HL-60/S4 (cell line): ENCODE results near the gene CANX.

Experiments
- in situ Hi-C: fragments of 300-500 bp; cut with MboI; formaldehyde crosslinking; loops from 2 replicates; pipeline ENCODE4 v1.14.3; 2022; ENCODE audit warnings: low sequenced_read_pairs

The CANX gene

GRCh38 chr5:179749857-179750508 is 51.2 kb downstream of the CANX start:
- in situ Hi-C loops, result no loop called here

- in situ Hi-C loops, result no loop called here
Measured at GRCh38 chr5:179753971-179754370, 55.2 kb downstream of the CANX start.

- in situ Hi-C loops, result no loop called here
Measured at GRCh38 chr5:179755022-179755421, 56.3 kb downstream of the CANX start.

- in situ Hi-C loops, result no loop called here
Measured at GRCh38 chr5:179758955-179759354, 60.2 kb downstream of the CANX start.

- in situ Hi-C loops, result no loop called here
Measured at GRCh38 chr5:179759581-179760551, 61.1 kb downstream of the CANX start.

GRCh38 chr5:179762079-179762780 is 63.5 kb downstream of the CANX start:
- in situ Hi-C loops, result no loop called here

- in situ Hi-C loops, result no loop called here
Measured at GRCh38 chr5:179762781-179763176, 64.0 kb downstream of the CANX start.

GRCh38 chr5:179763215-179763945 is 64.6 kb downstream of the CANX start:
- in situ Hi-C loops, result no loop called here

- in situ Hi-C loops, result no loop called here
Measured at GRCh38 chr5:179764056-179764455, 65.3 kb downstream of the CANX start.

- in situ Hi-C loops, result no loop called here
Measured at GRCh38 chr5:179765400-179765799, 66.6 kb downstream of the CANX start.

GRCh38 chr5:179766021-179766725 is 67.4 kb downstream of the CANX start:
- in situ Hi-C loops, result no loop called here

GRCh38 chr5:179766726-179767455 is 68.1 kb downstream of the CANX start:
- in situ Hi-C loops, result no loop called here

- in situ Hi-C loops, result no loop called here
Measured at GRCh38 chr5:179767496-179768100, 68.8 kb downstream of the CANX start.

- in situ Hi-C loops, result no loop called here
Measured at GRCh38 chr5:179768326-179769085, 69.7 kb downstream of the CANX start.

GRCh38 chr5:179769271-179769670 is 70.5 kb downstream of the CANX start:
- in situ Hi-C loops, result no loop called here

- in situ Hi-C loops, result no loop called here
Measured at GRCh38 chr5:179769796-179770195, 71.0 kb downstream of the CANX start.

GRCh38 chr5:179771311-179771895 is 72.6 kb downstream of the CANX start:
- in situ Hi-C loops, result no loop called here

- in situ Hi-C loops, result no loop called here
Measured at GRCh38 chr5:179772351-179772750, 73.6 kb downstream of the CANX start.
